B cell (primary cell): ENCODE results near the gene RAB3A.

Source experiments
- EZH2 ChIP-seq: IDR thresholded peaks from 2 replicates; pipeline ENCODE4 v1.6.1; 2012; ENCODE audit warnings: borderline replicate concordance, low read depth, mild to moderate bottlenecking, moderate library complexity, low read length; ENCODE audit not compliant: insufficient read depth, poor library complexity, severe bottlenecking
- TF ChIP-seq, protein P1 (sequence below): fragments of 200-600 bp; IDR thresholded peaks from one replicate; pipeline ENCODE4 v1.8.0; 2022; ENCODE audit warnings: antibody characterized with exemption, mild to moderate bottlenecking

DNA sequence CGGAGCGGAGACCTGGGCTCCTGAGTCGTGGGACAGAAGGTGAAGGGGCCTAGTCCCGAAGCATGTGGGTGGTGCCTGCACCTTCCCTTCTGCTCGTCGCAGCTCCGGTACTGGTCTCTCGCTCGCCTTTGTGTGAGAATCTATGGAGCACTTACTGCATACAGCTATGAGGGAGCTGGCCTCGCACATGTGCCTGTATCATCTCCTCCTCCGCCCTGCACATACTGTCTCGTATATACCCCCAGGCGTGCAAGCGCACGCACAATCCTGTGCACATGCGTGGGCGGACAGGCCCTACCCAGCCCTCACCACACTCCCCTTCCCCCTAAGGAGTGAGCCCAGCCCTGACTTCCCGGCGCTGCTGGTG lies 42.2 kb downstream of the RAB3A start:
- TF ChIP-seq, protein P1, sequence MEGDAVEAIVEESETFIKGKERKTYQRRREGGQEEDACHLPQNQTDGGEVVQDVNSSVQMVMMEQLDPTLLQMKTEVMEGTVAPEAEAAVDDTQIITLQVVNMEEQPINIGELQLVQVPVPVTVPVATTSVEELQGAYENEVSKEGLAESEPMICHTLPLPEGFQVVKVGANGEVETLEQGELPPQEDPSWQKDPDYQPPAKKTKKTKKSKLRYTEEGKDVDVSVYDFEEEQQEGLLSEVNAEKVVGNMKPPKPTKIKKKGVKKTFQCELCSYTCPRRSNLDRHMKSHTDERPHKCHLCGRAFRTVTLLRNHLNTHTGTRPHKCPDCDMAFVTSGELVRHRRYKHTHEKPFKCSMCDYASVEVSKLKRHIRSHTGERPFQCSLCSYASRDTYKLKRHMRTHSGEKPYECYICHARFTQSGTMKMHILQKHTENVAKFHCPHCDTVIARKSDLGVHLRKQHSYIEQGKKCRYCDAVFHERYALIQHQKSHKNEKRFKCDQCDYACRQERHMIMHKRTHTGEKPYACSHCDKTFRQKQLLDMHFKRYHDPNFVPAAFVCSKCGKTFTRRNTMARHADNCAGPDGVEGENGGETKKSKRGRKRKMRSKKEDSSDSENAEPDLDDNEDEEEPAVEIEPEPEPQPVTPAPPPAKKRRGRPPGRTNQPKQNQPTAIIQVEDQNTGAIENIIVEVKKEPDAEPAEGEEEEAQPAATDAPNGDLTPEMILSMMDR, result peak; percentile 52
- TF ChIP-seq EZH2, result no peak
